ENCODE measurements around the gene RNF144A.

- TF ChIP-seq CTCF (IDR thresholded peaks at IDR 0.05) (no peak), POLR2A (IDR thresholded peaks at IDR 0.05) (no peak), EP300 (IDR thresholded peaks at IDR 0.05) (no peak)
Observed at GRCh38 chr2:6967301-6967700, 50.1 kb downstream of the RNF144A start.

All from ovary (tissue), 3 donors.